OCI-LY1 (cell line): ENCODE measurements around the gene TM4SF4.

Experiments
- H2AFZ ChIP-seq: fragments of 200-600 bp; sonication (generic), shearing (Covaris generic); 2 replicates; pipeline ENCODE4 v1.6.0; 2014; ENCODE audit warnings: antibody characterized with exemption, mild to moderate bottlenecking, low read length
- H3F3A ChIP-seq: fragments of 200-600 bp; sonication (generic), shearing (Covaris generic); 2 replicates; pipeline ENCODE4 v1.6.0; 2014; ENCODE audit warnings: mild to moderate bottlenecking, antibody characterized with exemption, low read length, moderate library complexity; ENCODE audit not compliant: insufficient read depth
- H3K27ac ChIP-seq: fragments of 200-600 bp; sonication (generic); 2 replicates; pipeline ENCODE4 v1.5.1; 2014; ENCODE audit warnings: low read length, mixed run types, mild to moderate bottlenecking, low read depth; ENCODE audit not compliant: poor library complexity, severe bottlenecking
- H3K27me3 ChIP-seq: fragments of 200-600 bp; sonication (generic); 2 replicates; pipeline ENCODE4 v1.6.0; 2014; ENCODE audit warnings: antibody characterized with exemption, mild to moderate bottlenecking, low read length, moderate library complexity; ENCODE audit not compliant: insufficient read depth
- H3K36me3 ChIP-seq: fragments of 200-600 bp; sonication (generic); 2 replicates; pipeline ENCODE4 v1.6.1; 2014; ENCODE audit warnings: mild to moderate bottlenecking, antibody characterized with exemption, low read length, moderate library complexity, mixed read lengths; ENCODE audit not compliant: insufficient read depth
- H3K4me1 ChIP-seq: fragments of 200-600 bp; sonication (generic); 2 replicates; pipeline ENCODE4 v1.5.1; 2014; ENCODE audit warnings: mild to moderate bottlenecking, low read length, moderate library complexity; ENCODE audit not compliant: insufficient read depth, severe bottlenecking
- H3K4me2 ChIP-seq: fragments of 200-600 bp; sonication (generic), shearing (Covaris generic); 2 replicates; pipeline ENCODE4 v1.6.1; 2014; ENCODE audit warnings: low read length
- H3K4me3 ChIP-seq: fragments of 200-600 bp; sonication (generic); 2 replicates; pipeline ENCODE4 v1.5.1; 2014; ENCODE audit warnings: low read length, low read depth, mild to moderate bottlenecking, mixed read lengths; ENCODE audit not compliant: poor library complexity, severe bottlenecking
- H3K79me2 ChIP-seq: fragments of 200-600 bp; shearing (Covaris generic); 2 replicates; pipeline ENCODE4 v1.6.1; 2016; ENCODE audit warnings: mixed run types, low read length, mixed read lengths; ENCODE audit not compliant: insufficient read depth
- H3K9ac ChIP-seq: fragments of 200-600 bp; sonication (generic), shearing (Covaris generic); 2 replicates; pipeline ENCODE4 v1.6.1; 2014; ENCODE audit warnings: mild to moderate bottlenecking, low read length, mixed read lengths
- H3K9me2 ChIP-seq: fragments of 200-600 bp; sonication (generic), shearing (Covaris generic); 2 replicates; pipeline ENCODE4 v1.6.1; 2014; ENCODE audit warnings: low read depth, mild to moderate bottlenecking, low read length, mixed read lengths
- H3K9me3 ChIP-seq: fragments of 200-600 bp; shearing (Covaris generic); 2 replicates; pipeline ENCODE4 v1.6.1; 2014; ENCODE audit warnings: low read length, mixed read lengths
- H4K20me1 ChIP-seq: fragments of 200-600 bp; sonication (generic), shearing (Covaris generic); 2 replicates; pipeline ENCODE4 v1.6.0; 2016; ENCODE audit warnings: mild to moderate bottlenecking, low read length; ENCODE audit not compliant: insufficient read depth
- CTCF ChIP-seq: fragments of 200-600 bp; sonication (generic), shearing (Covaris generic); IDR thresholded peaks from 2 replicates; pipeline ENCODE4 v1.5.1; 2017; ENCODE audit warnings: mild to moderate bottlenecking, antibody characterized with exemption, low read length, moderate library complexity, mixed read lengths
- EZH2 ChIP-seq: fragments of 200-600 bp; sonication (generic), shearing (Covaris generic); IDR thresholded peaks from 2 replicates; pipeline ENCODE4 v1.8.0; 2017; ENCODE audit warnings: borderline replicate concordance, mixed run types, mild to moderate bottlenecking, antibody characterized with exemption, low read length, moderate library complexity, mixed read lengths

Gene TM4SF4

GRCh38 chr3:149473357-149474249 is 894 bp upstream of the TM4SF4 start:
- no peak for TF ChIP-seq CTCF
- no peak for TF ChIP-seq EZH2
- no peaks in the 10 kb centered on the region for H3K9me3 ChIP-seq
- H3K9ac ChIP-seq: no peak overlapping the region
- H3K4me1 ChIP-seq: no peaks in the 10 kb centered on the region
- H3F3A ChIP-seq: no peaks in the 10 kb centered on the region
- no peak overlapping the region for H2AFZ ChIP-seq
- no peak overlapping the region for H3K4me3 ChIP-seq
- no peaks in the 10 kb centered on the region for H3K9me2 ChIP-seq
- H3K36me3 ChIP-seq: no peaks in the 10 kb centered on the region
- H3K27ac ChIP-seq: no peak overlapping the region
- no peaks in the 10 kb centered on the region for H3K27me3 ChIP-seq
- H3K79me2 ChIP-seq: no peaks in the 10 kb centered on the region
- no peak overlapping the region for H3K4me2 ChIP-seq
- H4K20me1 ChIP-seq: no peaks in the 10 kb centered on the region

GRCh38 chr3:149475451-149476060 is 1.1 kb downstream of the TM4SF4 start:
- H3K4me2 ChIP-seq: no peak overlapping the region
- H3K9ac ChIP-seq: no peak overlapping the region
- H3F3A ChIP-seq: no peaks in the 10 kb centered on the region
- H3K27me3 ChIP-seq: no peaks in the 10 kb centered on the region
- no peaks in the 10 kb centered on the region for H3K36me3 ChIP-seq
- no peaks in the 10 kb centered on the region for H4K20me1 ChIP-seq
- no peaks in the 10 kb centered on the region for H3K9me2 ChIP-seq
- no peak for TF ChIP-seq EZH2
- TF ChIP-seq CTCF: no peak
- H3K4me3 ChIP-seq: no peak overlapping the region
- H3K9me3 ChIP-seq: no peaks in the 10 kb centered on the region
- no peaks in the 10 kb centered on the region for H3K4me1 ChIP-seq
- H3K79me2 ChIP-seq: no peaks in the 10 kb centered on the region
- H2AFZ ChIP-seq: no peak overlapping the region
- H3K27ac ChIP-seq: no peak overlapping the region

- Histone ChIP-seq H3K9me2 (no peaks in the 10 kb centered on the region), H3K4me3 (no peak overlapping the region), H3K4me1 (no peaks in the 10 kb centered on the region), H3K79me2 (no peaks in the 10 kb centered on the region), H3K9me3 (no peaks in the 10 kb centered on the region), H3K27me3 (no peaks in the 10 kb centered on the region), H3K9ac (no peak overlapping the region), H3K27ac (no peak overlapping the region), H3K4me2 (no peak overlapping the region), H3F3A (no peaks in the 10 kb centered on the region), H3K36me3 (no peaks in the 10 kb centered on the region), H4K20me1 (no peaks in the 10 kb centered on the region), H2AFZ (no peak overlapping the region)
- no peak for TF ChIP-seq EZH2
- no peak for TF ChIP-seq CTCF
These were observed 1.7 kb downstream of the TM4SF4 start for GRCh38 chr3:149476225-149476624.
